ENCODE results near the gene CYP27A1.

CYP27A1 gene

DNA sequence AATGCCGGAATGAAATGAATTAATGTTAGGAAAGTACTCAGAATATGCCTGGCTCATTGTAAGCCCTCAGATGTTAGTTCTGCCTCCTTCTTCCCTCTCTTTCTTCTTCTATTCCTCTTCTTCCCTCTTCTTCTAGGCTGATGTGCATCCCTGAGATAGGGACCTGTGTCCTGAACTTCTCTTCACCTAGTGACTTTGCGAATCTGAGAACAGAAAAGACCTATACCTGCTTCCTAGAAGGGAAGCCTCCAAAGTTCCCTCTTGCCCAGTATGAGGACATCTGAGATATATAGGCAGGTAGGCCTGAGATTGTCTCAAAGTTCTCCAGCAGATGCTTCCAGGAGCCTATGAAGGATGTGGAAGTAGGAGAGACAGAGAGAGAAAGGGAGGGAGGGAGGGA is 8.1 kb upstream of the CYP27A1 start:
- no peak for DNase-seq (ENCODE audit: low read depth in 2 of 2)

GRCh38 chr2:218776488-218776887 is 5.5 kb upstream of the CYP27A1 start:
- no peak for DNase-seq (ENCODE audit: low read depth in 2 of 2)

DNA sequence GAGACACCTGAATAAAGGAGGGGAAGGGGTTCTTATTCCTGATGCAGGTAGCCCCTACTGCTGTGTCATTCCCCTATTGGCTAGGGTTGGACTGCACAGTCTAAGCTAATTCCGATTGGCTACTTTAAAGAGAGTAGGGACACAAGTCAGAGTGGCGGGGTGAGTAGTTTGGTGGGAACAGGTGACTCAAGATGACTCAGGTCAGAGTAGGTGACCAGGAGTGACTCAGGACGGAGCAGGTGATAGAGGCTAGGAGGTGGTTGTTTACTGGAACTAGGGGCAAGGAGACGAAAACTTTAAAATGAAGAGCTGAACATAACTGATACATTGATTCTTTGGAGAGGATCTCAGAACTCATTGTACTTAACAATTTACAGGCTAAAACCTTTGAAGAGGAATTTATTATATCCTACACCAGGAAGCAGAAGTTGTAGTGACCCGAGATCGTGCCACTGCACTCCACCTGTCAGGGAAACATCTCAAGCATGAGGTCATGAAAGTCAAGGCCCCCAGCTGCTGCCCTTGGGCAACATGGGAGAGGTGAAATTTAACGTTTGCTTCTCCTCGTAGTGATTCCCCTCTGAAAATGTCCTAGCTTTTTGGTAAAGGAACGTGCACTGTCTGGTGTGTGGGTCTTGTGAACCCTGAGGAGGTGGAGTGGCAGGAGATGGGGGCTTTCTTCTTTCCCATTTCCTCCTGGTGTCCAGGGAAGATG is 4.5 kb upstream of the CYP27A1 start:
- no peak for DNase-seq (ENCODE audit: low read depth in 2 of 2)

DNA sequence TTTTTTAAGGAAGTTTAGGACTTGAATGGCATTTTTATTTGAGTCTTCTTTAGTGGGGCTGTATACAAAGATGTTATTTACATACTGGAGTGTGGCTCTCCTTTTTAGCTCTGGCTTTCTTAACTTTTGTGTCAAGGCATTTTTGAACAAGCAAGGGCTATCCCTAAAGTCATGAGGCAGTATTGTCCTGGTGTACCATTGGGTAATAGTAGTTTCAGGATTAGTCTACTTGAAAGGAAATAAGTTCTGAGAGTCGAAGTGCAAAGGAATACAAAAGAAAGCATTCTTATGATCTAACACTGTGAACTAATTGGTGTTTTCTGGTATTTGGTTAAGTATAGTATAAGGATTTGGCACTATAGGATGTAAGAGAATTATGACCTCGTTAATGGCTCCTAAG is 1.9 kb upstream of the CYP27A1 start:
- no peak for DNase-seq (ENCODE audit: low read depth in 2 of 2)

- no peak for DNase-seq (ENCODE audit: low read depth in 2 of 2)
Observed at GRCh38 chr2:218780851-218781690, 876 bp upstream of the CYP27A1 start.

- DNase-seq (ENCODE audit: low read depth in 2 of 2): no peak
Observed at GRCh38 chr2:218782528-218782844, 539 bp downstream of the CYP27A1 start.

- DNase-seq (ENCODE audit: low read depth in 2 of 2): no peak
Observed at GRCh38 chr2:218783688-218784087, 1.7 kb downstream of the CYP27A1 start.

DNA sequence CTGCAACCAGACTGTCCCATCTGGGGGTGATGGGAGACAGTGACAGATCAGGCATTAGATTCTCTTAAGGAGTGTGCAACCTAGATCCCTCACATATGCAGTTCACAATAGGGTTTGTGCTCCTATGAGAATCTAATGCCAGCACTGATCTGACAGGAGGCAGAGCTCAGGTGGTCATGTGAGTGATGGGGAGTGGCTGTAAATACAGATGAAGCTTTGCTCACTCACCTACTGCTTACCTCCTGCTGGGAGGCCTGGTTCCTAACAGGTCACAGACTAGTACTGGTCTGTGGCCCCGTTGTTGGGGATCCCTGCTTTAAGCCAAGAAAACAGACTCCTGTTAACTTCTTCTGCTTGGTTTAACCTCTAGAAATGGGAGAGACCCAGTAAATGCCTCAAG is 3.2 kb downstream of the CYP27A1 start:
- DNase-seq (ENCODE audit: low read depth in 2 of 2): no peak

- no peak for DNase-seq (ENCODE audit: low read depth in 2 of 2)
Observed at GRCh38 chr2:218786133-218786532, 4.2 kb downstream of the CYP27A1 start.

DNA sequence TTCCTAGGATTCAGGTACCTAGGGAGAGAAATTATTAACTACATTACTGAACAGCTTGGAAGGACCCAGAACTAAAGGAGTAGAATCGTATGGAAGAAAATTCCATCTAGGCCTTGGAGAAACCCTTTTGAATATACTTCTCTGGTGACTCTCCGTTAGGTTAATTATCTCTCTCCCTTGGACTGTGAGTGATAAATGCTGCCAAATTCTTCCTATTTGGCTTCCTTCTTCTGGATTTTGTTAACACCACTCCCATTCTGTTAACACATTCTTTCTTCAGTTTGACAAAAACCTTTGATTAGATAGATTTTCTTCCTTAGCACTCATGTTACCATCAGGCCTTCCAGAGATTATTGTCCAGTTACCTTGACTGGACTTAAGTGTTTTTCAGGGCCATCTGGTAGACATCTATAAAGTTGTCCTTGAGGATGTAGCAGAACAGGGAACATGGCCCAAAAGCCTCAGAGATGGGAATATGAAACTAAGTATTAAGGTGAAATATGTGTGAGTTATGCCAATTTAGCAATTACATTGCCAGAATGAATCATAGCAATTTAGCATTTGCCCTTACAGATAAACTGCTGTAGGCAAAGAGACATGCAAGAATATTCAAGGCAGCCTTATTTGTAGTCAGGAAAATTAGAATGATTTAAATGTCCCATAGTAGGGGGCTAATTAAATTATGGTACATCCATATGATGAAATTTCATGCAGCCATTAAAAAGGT is 6.7 kb downstream of the CYP27A1 start:
- no peak for DNase-seq (ENCODE audit: low read depth in 2 of 2)

- no peak for DNase-seq (ENCODE audit: low read depth in 2 of 2)
Observed at GRCh38 chr2:218792433-218792832, 10.5 kb downstream of the CYP27A1 start.

GRCh38 chr2:218796691-218797090 is 14.7 kb downstream of the CYP27A1 start:
- DNase-seq (ENCODE audit: low read depth in 2 of 2): no peak

DNA sequence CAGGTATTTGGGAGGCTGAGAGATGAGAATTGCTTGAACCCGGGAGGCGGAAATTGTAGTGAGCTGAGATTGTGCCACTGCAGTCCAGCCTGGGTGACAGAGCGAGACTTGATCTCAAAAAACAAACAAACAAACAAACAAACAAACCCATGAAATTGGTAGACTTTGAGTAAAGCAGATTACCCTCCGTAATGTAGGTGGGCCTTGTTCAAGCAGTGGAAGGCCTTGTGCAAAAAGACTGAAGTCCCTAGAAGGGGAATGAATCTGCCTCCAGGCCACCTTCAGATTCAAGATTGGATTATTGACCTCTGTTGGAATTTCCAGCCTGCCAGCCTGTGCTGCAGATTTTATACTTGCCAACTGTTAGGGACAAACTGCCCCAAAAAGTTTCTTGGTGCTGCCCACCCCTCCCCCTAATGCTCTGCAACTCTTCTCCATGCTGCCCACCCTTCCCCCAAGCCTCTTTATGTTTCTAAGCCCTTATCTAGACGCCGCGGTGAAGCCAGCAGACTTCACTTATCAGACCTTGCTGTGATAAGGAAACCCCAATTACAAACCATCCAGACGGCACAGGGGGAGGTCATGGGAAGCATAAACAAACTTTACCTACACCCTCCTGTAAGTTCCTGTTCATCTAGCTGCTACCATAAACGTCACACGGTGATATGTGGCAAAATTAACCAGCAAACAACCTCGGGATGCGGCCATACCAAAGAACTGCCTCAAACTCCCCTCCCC is 17.0 kb downstream of the CYP27A1 start:
- DNase-seq (ENCODE audit: low read depth in 2 of 2): no peak

GRCh38 chr2:218799990-218800389 is 18.0 kb downstream of the CYP27A1 start:
- DNase-seq (ENCODE audit: low read depth in 2 of 2): no peak

DNA sequence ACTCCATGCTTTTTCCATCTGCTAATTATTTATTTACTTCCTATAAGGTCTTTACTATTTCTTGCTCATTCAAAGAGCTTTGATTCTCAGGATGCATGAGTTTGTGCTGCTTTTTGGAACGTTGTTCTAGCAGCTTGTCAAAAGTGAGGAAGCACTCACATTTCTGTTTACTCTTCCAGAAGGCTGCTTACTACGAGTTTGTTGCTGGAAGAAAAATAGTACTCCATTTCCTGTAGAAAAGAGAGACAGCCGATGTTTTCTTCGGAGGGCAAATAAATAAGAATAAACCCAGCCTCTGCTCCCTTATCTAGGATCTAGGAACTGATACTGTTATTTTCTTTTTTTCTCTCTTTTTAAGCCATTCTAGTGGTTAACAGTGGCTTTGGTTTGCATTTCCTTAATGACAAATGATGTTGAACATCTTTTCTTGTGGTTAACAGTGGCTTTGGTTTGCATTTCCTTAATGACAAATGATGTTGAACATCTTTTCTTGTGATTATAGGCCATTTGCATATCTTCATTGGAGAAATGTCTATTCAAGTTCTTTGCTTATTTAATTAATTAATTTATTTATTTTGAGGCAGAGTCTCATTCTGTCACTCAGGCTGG is 20.5 kb downstream of the CYP27A1 start:
- no peak for DNase-seq (ENCODE audit: low read depth in 2 of 2)

GRCh38 chr2:218804817-218805216 is 22.9 kb downstream of the CYP27A1 start:
- no peak for DNase-seq (ENCODE audit: low read depth in 2 of 2)

DNA sequence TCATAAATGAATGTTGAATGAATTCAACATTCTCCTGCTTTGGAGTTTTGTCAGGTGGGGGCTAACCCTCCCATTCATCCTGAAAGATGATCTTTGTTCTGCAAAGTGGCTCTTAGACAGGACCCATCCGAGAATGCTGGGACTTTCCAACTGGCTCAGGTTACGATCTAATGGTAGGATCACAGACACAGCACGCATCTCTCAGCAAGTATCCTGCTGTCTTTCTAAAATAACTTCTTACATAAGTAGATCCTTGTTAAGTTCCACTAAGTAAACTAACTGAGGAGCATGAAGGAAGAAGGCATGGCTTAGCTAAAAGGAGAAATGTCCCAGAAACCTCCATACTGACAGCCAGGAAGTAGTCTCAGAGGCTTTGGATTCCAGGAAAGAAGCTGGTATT is 23.7 kb downstream of the CYP27A1 start:
- no peak for DNase-seq (ENCODE audit: low read depth in 2 of 2)

DNA sequence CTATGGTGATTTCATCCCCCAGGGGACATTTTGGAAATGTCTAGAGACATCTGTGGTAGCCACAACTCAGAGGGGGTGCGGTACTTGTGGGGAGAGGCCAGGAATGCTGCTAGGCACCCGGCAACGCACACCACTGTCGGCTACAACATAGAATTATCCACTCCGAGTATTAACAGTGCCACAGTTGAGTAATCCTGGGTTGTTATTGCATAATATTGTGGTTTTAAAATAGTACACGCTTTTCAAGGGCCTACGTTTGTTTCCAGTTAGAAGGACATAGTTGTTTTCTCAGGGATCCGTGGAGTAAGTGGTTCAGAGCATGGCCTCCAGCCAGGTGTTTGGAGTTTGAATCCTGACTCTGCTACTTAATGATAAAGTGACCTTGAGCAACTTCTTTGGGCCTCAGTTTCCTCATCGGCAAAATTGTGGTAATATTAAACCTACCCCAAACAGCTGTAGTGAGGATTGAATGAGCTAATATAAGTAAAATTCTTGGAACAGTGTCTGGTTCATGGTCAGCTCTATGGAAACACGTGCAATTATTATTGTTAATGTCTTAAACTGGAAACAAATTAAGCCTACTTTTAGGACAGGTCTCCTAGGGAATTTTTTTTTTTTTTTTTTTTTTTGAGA is 24.5 kb downstream of the CYP27A1 start:
- no peak for DNase-seq (ENCODE audit: low read depth in 2 of 2)

DNA sequence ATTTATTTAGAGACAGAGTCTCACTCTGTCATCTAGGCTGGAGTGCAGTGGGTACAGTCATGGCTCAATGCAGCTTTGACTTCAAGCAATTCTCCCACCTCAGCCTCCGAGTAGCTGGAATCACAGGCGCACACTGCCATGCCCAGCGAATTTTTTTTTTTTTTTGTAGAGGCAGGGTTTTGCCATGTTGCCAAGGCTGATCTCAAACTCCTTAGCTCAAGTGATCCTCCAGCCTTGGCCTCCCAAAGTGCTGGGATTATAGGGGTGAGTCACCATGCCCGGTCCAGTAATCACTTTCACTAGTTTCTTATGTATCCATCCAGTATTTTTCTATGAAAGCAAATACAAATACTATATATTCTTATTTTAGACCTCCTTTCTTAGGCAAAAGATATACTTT is 25.7 kb downstream of the CYP27A1 start:
- DNase-seq (ENCODE audit: low read depth in 2 of 2): no peak

DNA sequence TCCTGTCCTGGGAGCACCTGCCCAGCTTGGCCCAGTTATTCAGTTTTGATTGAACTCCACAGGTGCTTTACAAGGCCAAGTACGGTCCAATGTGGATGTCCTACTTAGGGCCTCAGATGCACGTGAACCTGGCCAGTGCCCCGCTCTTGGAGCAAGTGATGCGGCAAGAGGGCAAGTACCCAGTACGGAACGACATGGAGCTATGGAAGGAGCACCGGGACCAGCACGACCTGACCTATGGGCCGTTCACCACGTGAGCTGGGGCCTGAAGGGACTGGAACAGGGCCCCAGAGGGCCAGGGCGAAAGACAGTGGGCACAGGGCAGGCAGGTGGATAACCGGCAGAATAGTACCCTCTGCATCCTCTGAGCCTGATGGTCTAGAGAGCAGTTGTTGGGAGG is 27.6 kb downstream of the CYP27A1 start:
- DNase-seq (ENCODE audit: low read depth in 2 of 2): no peak

GRCh38 chr2:218810256-218810655 is 28.3 kb downstream of the CYP27A1 start:
- DNase-seq (ENCODE audit: low read depth in 2 of 2): no peak

All from stimulated activated CD8-positive, alpha-beta memory T cell treated with anti-CD3 and anti-CD28 coated beads, Interleukin-7, amount 100 ng/mL, for 4 hours (primary cell).